Transverse colon (tissue), 3 donors: ENCODE results near the gene NR3C2.

Source experiments
- CTCF ChIP-seq, 5 experiments: fragments of 200-600 bp in 3 of 5; fragments of 450-650 bp in 2 of 5; sonication (generic) in 3 of 5; IDR thresholded peaks; 1 replicate in 2 of 5; 2 replicates in 3 of 5; pipeline ENCODE4 v1.5.1; 2016 to 2017; ENCODE audit warnings: antibody characterized with exemption in 5 of 5, inconsistent platforms in 3 of 5, mild to moderate bottlenecking in 2 of 5, moderate library complexity in 1 of 5
- EP300 ChIP-seq: sonication (generic); formaldehyde crosslinking; IDR thresholded peaks from one replicate; pipeline ENCODE4 v1.6.1; 2017; ENCODE audit warnings: antibody characterized with exemption, low read depth
- POLR2A ChIP-seq: fragments of 450-650 bp; IDR thresholded peaks from one replicate; pipeline ENCODE4 v1.6.1; 2016; ENCODE audit warnings: antibody characterized with exemption, mild to moderate bottlenecking, moderate library complexity

- TF ChIP-seq CTCF (IDR thresholded peaks at IDR 0.05) (no peak), POLR2A (no peak), EP300 (no peak)
Measured at GRCh38 chr4:148258535-148258934, 183.7 kb downstream of the NR3C2 start.
